ENCODE results near the gene APOA5.

DNA sequence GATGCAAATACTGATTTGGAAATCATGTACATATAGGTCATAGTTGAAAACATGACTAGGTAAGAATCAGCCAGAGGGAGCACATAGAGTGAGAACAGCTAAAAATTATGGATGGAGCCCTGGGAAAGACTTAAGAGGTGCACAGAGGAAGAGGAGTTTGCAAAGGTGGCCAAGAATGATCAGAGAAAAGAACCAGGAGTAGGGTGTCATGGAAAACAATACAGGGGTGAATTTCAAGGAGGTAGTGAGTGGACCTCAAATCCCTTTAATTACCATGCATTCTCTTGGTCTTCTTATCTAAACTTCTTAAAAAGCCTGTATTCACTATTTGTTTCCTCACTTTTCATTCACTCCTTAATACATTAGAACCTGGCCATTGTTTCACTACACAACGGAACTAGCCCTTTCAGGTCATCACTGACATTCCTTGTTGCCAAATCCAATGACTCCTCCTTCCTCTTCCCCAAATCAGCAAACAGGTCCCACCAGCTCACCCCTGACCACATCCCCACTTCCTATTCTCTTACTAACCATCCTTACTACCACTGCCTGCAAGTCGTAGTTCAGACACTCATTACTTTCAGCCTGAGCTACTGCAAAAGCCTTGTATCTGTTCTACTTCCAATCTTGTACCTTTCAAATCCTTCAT, 41.5 kb downstream of the APOA5 start:
- TF ChIP-seq CTCF (IDR thresholded peaks at IDR 0.05; ENCODE audit: low read depth, low read length), result no peak
- TF ChIP-seq POLR2A (IDR thresholded peaks at IDR 0.05; ENCODE audit: extremely low read depth, insufficient read length), result no peak
- TF ChIP-seq, protein P1, sequence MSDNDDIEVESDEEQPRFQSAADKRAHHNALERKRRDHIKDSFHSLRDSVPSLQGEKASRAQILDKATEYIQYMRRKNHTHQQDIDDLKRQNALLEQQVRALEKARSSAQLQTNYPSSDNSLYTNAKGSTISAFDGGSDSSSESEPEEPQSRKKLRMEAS (IDR thresholded peaks at IDR 0.05; ENCODE audit: low read depth, low read length), result no peak

Measured in NB4 (cell line).